Stomach smooth muscle (tissue), 2 donors: ENCODE results near the gene ABCA9.
"Not testable (repeated sequence)": the region's sequence is repeated elsewhere in the genome, so short reads cannot be mapped to it uniquely, and the experiment has no call there.

Experiments used
- H3K27ac ChIP-seq: one replicate; pipeline ENCODE4 v1.7.0; 2013; ENCODE audit warnings: mild to moderate bottlenecking, low read length, inconsistent platforms
- H3K27me3 ChIP-seq, 2 donors: one replicate each; pipeline ENCODE4 v1.7.0; 2013; ENCODE audit warnings: low read length in 2 of 2; ENCODE audit not compliant: insufficient read depth in 2 of 2, control insufficient read depth in 1 of 2
- H3K36me3 ChIP-seq, 2 donors: one replicate each; pipeline ENCODE4 v1.7.0; 2013; ENCODE audit warnings: low read length in 2 of 2; ENCODE audit not compliant: control insufficient read depth in 2 of 2, insufficient read depth in 2 of 2
- H3K4me1 ChIP-seq: one replicate; pipeline ENCODE4 v1.7.0; 2013; ENCODE audit warnings: low read length; ENCODE audit not compliant: control insufficient read depth, insufficient read depth
- H3K4me3 ChIP-seq, 2 donors: one replicate each; pipeline ENCODE4 v1.7.0; 2013; ENCODE audit warnings: low read length in 2 of 2
- H3K9ac ChIP-seq, 2 donors: one replicate each; pipeline ENCODE4 v1.7.0; 2013; ENCODE audit warnings: low read length in 2 of 2, mild to moderate bottlenecking in 1 of 2
- H3K9me3 ChIP-seq, 2 donors: one replicate each; pipeline ENCODE4 v1.7.0; 2013; ENCODE audit warnings: low read length in 2 of 2; ENCODE audit not compliant: control insufficient read depth in 2 of 2
- donor health status: healthy.
- donor health status: Pancreatic carcinoma.

Gene ABCA9

DNA sequence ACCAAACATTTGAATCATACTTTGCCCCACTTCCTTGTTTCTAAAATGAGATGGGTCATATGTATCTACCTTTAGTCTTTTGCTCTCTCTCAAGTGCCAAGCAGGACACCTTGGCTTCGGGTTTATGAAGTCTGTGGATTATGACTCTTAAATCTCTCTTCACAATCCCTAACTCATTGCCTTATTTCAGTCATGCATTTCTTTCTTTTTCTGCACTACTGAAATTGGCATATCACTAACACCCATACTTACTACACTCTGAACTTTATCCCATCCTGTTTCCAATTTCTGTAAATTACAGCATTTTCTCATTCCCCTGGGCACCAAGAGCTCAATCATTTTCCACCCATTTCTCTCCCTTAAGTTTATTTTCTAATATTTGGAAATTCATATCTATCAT is 42.0 kb downstream of the ABCA9 start:
- Histone ChIP-seq H3K4me3 (no peak overlapping the region), H3K27ac (no peak overlapping the region), H3K4me1 (no peaks in the 10 kb centered on the region), H3K9ac (no peak overlapping the region), H3K36me3 (no peaks in the 10 kb centered on the region), H3K27me3 (no peaks in the 10 kb centered on the region), H3K9me3 (no peaks in the 10 kb centered on the region)

DNA sequence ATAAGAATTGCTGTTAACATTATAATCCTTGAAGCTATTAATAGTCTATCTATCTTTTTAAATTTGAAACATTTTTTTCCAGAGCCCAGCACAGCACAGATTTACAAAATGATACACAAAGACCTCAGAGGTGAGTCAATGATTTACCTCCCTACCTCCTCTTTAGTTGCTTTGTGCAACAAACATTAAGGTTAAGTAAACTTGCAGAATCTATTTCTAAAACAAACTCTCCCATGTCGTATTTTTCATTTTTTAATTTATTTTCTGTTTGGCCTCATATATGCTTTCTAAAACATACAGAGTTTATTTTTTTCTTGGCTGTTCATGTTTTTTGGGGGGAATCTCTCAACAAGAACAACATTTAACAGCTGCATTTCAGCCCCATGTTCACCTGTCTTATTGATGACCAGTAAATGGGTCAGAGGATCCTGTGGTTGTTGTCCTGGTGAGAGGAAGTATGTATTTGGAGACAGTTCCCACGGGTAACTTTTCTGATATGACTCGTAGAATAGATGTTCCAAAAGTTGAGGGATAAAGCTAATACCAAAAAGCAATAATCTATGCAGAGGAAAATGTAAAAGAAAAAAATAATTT is 42.6 kb downstream of the ABCA9 start:
- Histone ChIP-seq H3K27me3 (no peaks in the 10 kb centered on the region), H3K9ac (no peak overlapping the region), H3K27ac (no peak overlapping the region), H3K36me3 (no peaks in the 10 kb centered on the region), H3K9me3 (no peaks in the 10 kb centered on the region), H3K4me3 (no peak overlapping the region), H3K4me1 (no peaks in the 10 kb centered on the region)

DNA sequence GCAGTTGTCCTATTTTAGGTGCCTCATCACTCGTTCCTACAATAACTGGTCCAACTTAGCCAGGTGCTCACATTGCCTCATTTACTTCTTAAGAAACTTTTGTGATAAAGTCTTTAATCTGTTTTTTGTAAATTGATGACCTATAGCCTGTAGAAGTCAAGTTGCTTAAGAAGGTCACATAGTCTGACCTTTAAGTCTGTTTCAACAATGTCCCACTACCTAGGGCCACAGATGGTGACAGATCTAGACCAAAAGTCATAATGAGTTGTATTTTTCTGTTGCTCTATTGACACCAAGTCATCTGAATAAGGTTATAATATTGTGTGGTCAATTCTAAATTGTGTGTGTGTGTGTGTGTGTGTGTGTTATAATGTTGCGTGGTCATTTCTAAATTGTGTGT is 45.1 kb downstream of the ABCA9 start:
- Histone ChIP-seq H3K4me1 (no peaks in the 10 kb centered on the region), H3K36me3 (no peaks in the 10 kb centered on the region), H3K4me3 (no peak overlapping the region), H3K27me3 (no peaks in the 10 kb centered on the region), H3K9me3 (no peaks in the 10 kb centered on the region), H3K27ac (no peak overlapping the region), H3K9ac (no peak overlapping the region)

DNA sequence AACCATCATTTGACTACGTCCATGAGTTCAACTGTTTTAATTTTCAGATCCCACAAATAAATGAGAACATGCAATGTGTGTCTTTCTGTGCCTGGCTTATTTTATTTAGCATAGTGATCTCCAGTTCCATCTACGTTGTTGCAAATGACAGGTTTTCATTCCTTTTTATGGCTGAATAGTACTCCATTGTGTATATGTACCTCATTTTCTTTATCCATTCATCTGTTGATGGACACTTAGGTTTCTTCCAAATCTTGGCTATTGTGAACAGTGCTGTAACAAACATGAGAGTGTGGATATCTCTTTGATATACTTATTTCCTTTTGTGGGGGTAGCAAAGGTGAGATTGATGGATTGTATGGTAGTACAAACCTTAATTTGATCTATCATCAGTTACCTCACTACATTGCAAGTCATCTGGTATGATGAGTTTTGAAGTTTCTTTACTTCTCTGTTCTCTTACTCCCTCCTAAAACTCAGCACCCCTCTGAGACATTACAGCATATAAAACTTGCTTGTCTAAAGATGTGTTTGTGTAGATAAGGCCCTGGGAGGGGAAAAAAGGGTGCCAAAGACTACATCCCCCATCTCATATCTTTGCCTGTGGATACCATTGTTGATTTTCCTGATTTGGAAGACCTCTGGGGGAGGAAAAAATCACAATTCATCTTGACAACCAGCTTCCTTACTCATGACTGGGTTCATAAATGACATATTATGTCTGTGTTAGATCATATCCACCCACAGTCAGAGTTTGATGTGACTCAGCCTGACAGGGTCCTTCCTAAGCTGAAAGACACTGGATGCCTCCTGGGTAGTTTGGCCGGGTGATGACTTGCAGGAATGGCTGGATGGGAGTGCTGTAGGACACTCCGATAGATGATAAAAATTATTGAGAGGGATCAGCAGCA is 47.6 kb downstream of the ABCA9 start:
- Histone ChIP-seq H3K9me3 (no peaks in the 10 kb centered on the region), H3K36me3 (no peaks in the 10 kb centered on the region), H3K27ac (no peak overlapping the region), H3K4me3 (no peak overlapping the region), H3K4me1 (no peaks in the 10 kb centered on the region), H3K9ac (no peak overlapping the region), H3K27me3 (no peaks in the 10 kb centered on the region)

DNA sequence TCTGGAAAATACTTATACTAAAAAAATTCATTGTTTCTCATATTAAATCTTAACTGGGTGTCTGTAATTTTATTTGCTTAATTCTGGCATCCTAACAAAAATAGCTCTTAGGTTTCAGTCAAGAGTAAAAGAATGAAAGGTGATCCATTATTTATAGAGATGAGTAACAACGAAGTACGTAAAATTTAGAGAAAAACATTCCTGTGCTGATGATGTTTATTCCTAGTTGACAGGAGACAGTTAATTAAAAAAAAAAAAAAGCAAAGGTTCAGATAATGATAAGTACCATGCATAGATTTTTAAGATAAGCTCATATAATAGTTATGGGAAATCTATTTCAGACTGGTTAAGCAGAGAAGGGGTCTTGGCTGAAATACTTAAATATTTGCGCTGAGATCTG is 50.8 kb downstream of the ABCA9 start:
- no peaks in the 10 kb centered on the region for H3K9me3 ChIP-seq
- H3K4me3 ChIP-seq: no peak overlapping the region
- H3K27me3 ChIP-seq: no peaks in the 10 kb centered on the region
- H3K36me3 ChIP-seq: no peaks in the 10 kb centered on the region
- no peak overlapping the region for H3K27ac ChIP-seq
- H3K9ac ChIP-seq: no peak overlapping the region
- H3K4me1 ChIP-seq: no peaks in the 10 kb centered on the region

DNA sequence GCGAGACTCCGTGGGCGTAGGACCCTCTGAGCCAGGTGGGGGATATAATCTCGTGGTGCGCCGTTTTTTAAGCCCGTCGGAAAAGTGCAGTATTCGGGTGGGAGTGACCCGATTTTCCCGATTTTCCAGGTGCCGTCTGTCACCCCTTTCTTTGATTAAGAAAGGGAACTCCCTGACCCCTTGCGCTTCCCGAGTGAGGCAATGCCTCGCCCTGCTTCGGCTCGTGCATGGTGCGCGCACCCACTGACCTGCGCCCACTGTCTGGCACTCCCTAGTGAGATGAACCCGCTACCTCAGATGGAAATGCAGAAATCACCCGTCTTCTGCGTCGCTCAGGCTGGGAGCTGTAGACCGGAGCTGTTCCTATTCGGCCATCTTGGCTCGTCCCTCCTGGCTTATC is 56.0 kb downstream of the ABCA9 start:
- not testable (repeated sequence) for H3K9me3 ChIP-seq, H3K4me1 ChIP-seq, H3K36me3 ChIP-seq, H3K27ac ChIP-seq, H3K4me3 ChIP-seq, H3K9ac ChIP-seq, H3K27me3 ChIP-seq

DNA sequence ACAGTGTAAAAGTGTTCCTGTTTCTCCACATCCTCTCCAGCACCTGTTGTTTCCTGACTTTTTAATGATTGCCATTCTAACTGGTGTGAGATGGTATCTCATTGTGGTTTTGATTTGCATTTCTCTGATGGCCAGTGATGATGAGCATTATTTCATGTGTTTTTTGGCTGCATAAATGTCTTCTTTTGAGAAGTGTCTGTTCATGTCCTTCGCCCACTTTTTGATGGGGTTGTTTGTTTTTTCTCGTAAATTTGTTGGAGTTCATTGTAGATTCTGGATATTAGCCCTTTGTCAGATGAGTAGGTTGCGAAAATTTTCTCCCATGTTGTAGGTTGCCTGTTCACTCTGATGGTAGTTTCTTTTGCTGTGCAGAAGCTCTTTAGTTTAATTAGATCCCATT is 61.0 kb downstream of the ABCA9 start:
- H3K9ac ChIP-seq, H3K27ac ChIP-seq, H3K9me3 ChIP-seq, H3K4me1 ChIP-seq, H3K36me3 ChIP-seq, H3K4me3 ChIP-seq, H3K27me3 ChIP-seq: not testable (repeated sequence)

DNA sequence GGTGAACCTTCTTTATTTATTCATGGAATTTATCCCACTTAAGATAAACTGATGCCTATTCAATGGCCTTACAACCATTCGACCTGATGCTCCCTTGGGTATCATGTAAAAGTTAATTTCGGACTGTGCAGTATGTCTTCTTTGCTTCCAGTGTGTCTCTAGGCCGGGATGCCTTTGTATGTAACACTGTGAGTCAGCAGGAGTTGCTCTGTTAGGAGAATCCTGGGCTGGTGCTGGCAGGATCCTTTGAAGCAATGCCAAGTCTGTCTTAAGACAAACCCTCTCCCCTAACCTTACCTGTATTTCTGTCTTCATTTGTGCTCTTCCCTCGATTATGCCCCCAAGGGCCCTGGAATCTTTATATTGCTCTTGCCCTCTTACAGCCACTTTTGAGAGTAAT is 67.6 kb downstream of the ABCA9 start:
- H3K27me3 ChIP-seq: no peaks in the 10 kb centered on the region
- H3K27ac ChIP-seq: no peak overlapping the region
- no peak overlapping the region for H3K9ac ChIP-seq
- no peaks in the 10 kb centered on the region for H3K9me3 ChIP-seq
- H3K4me3 ChIP-seq: no peak overlapping the region
- H3K4me1 ChIP-seq: no peaks in the 10 kb centered on the region
- H3K36me3 ChIP-seq: no peaks in the 10 kb centered on the region

DNA sequence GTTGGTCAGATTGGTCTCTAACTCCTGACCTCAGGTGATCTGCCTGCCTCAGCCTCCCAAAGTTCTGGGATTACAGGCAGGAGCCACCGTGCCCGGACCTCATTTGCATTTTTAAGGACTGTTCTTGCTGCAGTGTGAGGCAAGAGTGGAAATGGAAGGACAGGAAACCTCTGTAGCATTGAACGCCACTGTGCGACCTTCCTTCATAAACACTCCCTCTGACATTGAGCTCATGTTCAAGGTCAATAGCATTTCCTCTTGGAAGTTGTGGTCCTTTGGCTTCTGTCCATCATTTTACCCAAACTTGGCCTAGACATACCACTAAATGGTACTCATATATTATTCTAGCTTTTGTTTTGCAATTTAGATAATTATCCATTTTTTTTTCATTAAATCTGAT is 72.8 kb downstream of the ABCA9 start:
- Histone ChIP-seq H3K27me3 (no peaks in the 10 kb centered on the region), H3K27ac (no peak overlapping the region), H3K36me3 (peaks cover 0 to 2% of the 10 kb centered on the region in 2 donors)

DNA sequence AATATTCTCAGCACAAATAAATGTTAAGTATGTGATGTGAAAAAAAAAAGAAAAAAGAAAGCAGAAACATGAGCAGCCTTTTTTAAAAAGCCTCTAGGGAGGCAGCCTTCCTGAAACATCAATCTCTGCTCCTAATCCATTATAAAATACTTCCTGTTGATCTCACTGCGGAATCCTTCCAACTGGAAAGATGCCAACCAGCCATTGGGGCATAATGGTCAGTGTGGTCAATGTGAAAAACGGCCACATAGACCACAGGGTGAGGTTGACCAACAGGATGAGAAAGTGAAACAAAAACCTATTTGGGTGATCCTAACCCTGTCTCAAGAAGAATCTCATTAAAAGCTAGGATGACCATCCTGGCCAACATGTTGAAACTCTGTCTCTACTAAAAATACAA is 79.4 kb downstream of the ABCA9 start:
- H3K36me3 ChIP-seq: peaks cover 2 to 3% of the 10 kb centered on the region in 2 donors

More for the DNA sequence above, 72.8 kb downstream of the ABCA9 start:
- H3K4me1 ChIP-seq: no peaks in the 10 kb centered on the region
- no peaks in the 10 kb centered on the region for H3K9me3 ChIP-seq
- H3K4me3 ChIP-seq: no peak overlapping the region
- no peak overlapping the region for H3K9ac ChIP-seq

More for the DNA sequence above, 79.4 kb downstream of the ABCA9 start:
- Histone ChIP-seq H3K9me3 (no peaks in the 10 kb centered on the region), H3K4me1 (no peaks in the 10 kb centered on the region), H3K9ac (no peak overlapping the region), H3K27ac (no peak overlapping the region), H3K27me3 (no peaks in the 10 kb centered on the region), H3K4me3 (no peak overlapping the region)
